Omental fat pad (tissue), 4 donors: ENCODE results near the gene CARMIL1. TPM values are rescaled to one million over a fixed set of nuclear protein-coding genes. Genes with fewer than 3 reads are reported as not detected.

Experiments used
- ATAC-seq: fragments of 150-250 bp; one replicate; pipeline ENCODE4 v1.9.1; 2016; ENCODE audit warnings: mild to moderate bottlenecking, moderate library complexity; ENCODE audit not compliant: low FRiP score
- DNase-seq: peaks from one replicate; pipeline ENCODE4 v3.0.0-alpha.2; 2019; ENCODE audit warnings: low spot score
- CTCF ChIP-seq, 3 donors: fragments of 450-650 bp; IDR thresholded peaks; one replicate each; pipeline ENCODE4 v1.5.1; 2016 to 2017; ENCODE audit warnings: antibody characterized with exemption in 3 of 3, mild to moderate bottlenecking in 3 of 3, moderate library complexity in 2 of 3
- total RNA-seq, 4 donors: library from RNA; depleted of rRNA; stranded (reverse); fragments of >200 nt; gene quantifications; one replicate each; pipeline ENCODE4 v1.1.0, GENCODE V29; 2016

The CARMIL1 gene
- total RNA-seq, 4 donors from 2014 or later = 24.4 to 35.3 (median 29.6) TPM

GRCh38 chr6:25511376-25511775 is 232.2 kb downstream of the CARMIL1 start:
- DNase-seq = no peak
- TF ChIP-seq CTCF (IDR thresholded peaks at IDR 0.05) = no peak
- ATAC-seq = no peak

GRCh38 chr6:25512560-25512959 is 233.4 kb downstream of the CARMIL1 start:
- no peak for TF ChIP-seq CTCF (IDR thresholded peaks at IDR 0.05)
- no peak for ATAC-seq
- no peak for DNase-seq

- no peak for TF ChIP-seq CTCF (IDR thresholded peaks at IDR 0.05)
- DNase-seq (no peak), ATAC-seq (no peak)
These were observed 240.7 kb downstream of the CARMIL1 start for GRCh38 chr6:25519856-25520255.

- ATAC-seq (no peak), DNase-seq (no peak)
- TF ChIP-seq CTCF (IDR thresholded peaks at IDR 0.05) = no peak
These were observed 245.4 kb downstream of the CARMIL1 start for GRCh38 chr6:25524542-25524941.

GRCh38 chr6:25525078-25525477 is 245.9 kb downstream of the CARMIL1 start:
- no peak for TF ChIP-seq CTCF (IDR thresholded peaks at IDR 0.05)
- ATAC-seq (no peak), DNase-seq (no peak)

GRCh38 chr6:25534942-25535631 is 255.9 kb downstream of the CARMIL1 start:
- ATAC-seq (no peak), DNase-seq (no peak)
- TF ChIP-seq CTCF (IDR thresholded peaks at IDR 0.05) = no peak

- no peak for TF ChIP-seq CTCF (IDR thresholded peaks at IDR 0.05)
- no peak for DNase-seq
- no peak for ATAC-seq
These were observed 256.6 kb downstream of the CARMIL1 start for GRCh38 chr6:25535632-25536225.
